Uterus (tissue), 4 donors: ENCODE measurements around the gene CIAO3. TPM values are rescaled to one million over a fixed set of nuclear protein-coding genes. Genes with fewer than 3 reads are reported as not detected.

Experiments
- DNase-seq, 2 donors: peaks; one replicate each; pipeline ENCODE4 v3.0.0-alpha.2; 2019 to 2020
- H3K27ac ChIP-seq, 2 donors: fragments of 200-600 bp; sonication (generic); 1 replicate in 1 of 2; 2 replicates in 1 of 2; pipeline ENCODE4 v1.5.1; 2016 to 2018
- H3K27me3 ChIP-seq, 2 donors: fragments of 200-600 bp; sonication (generic); one replicate each; pipeline ENCODE4 v1.5.1; 2018 to 2019; ENCODE audit warnings: control low read depth in 1 of 2
- H3K36me3 ChIP-seq, 2 donors: fragments of 200-600 bp; sonication (generic); one replicate each; pipeline ENCODE4 v1.5.1; 2019; ENCODE audit warnings: control low read depth in 1 of 2
- H3K4me1 ChIP-seq, 2 donors: fragments of 200-600 bp; sonication (generic); one replicate each; pipeline ENCODE4 v1.5.1; 2018 to 2019; ENCODE audit warnings: control low read depth in 1 of 2
- H3K4me3 ChIP-seq, 2 donors: fragments of 200-600 bp; sonication (generic); 1 replicate in 1 of 2; 2 replicates in 1 of 2; pipeline ENCODE4 v1.5.1; 2018 to 2019; ENCODE audit warnings: mild to moderate bottlenecking in 1 of 2
- H3K9me3 ChIP-seq, 2 donors: fragments of 200-600 bp; sonication (generic); one replicate each; pipeline ENCODE4 v1.5.1; 2019; ENCODE audit warnings: control low read depth in 1 of 2
- CTCF ChIP-seq, 4 experiments: fragments of 200-600 bp in 2 of 4; fragments of 450-650 bp in 2 of 4; sonication (generic) in 2 of 4; IDR thresholded peaks; one replicate each; pipeline ENCODE4 v1.5.1; 2016 to 2019; ENCODE audit warnings: antibody characterized with exemption in 4 of 4, mild to moderate bottlenecking in 2 of 4, moderate library complexity in 1 of 4
- POLR2A ChIP-seq, 2 donors: fragments of 450-650 bp; IDR thresholded peaks; one replicate each; pipeline ENCODE4 v1.6.1; 2016; ENCODE audit warnings: antibody characterized with exemption in 2 of 2, mild to moderate bottlenecking in 1 of 2, moderate library complexity in 1 of 2
- intact Hi-C: fragments of 100-400 bp; cut with DNase I; formaldehyde crosslinking; loops from one replicate; pipeline ENCODE4 v1.15.1; 2023; ENCODE audit warnings: low total_unique reads
- total RNA-seq, 4 donors: library from RNA; depleted of rRNA in 3 of 4; stranded (reverse); fragments of >200 nt in 3 of 4; gene quantifications; one replicate each; pipeline versions ENCODE4 v1.1.0 to v1.2.4, GENCODE V29; 2014 to 2023
- donor health status: DM: yes; HTN: yes; CAD: no.

CIAO3 gene
- total RNA-seq, 4 donors from 2014 or later: 14.1 to 43.3 (median 25.0) TPM

- Histone ChIP-seq H3K9me3 (no peaks in the 10 kb centered on the region), H3K4me3 (no peak overlapping the region), H3K27ac (no peak overlapping the region), H3K36me3 (no peaks in the 10 kb centered on the region), H3K27me3 (peaks cover 0 to 28% of the 10 kb centered on the region in 2 donors), H3K4me1 (peaks cover 0 to 30% of the 10 kb centered on the region in 2 donors)
- intact Hi-C loops: no loop called here
- no peak for TF ChIP-seq POLR2A (IDR thresholded peaks at IDR 0.05)
- DNase-seq: no peak
These were observed 15.8 kb downstream of the CIAO3 start for GRCh38 chr16:725041-725376.

- H3K27ac ChIP-seq: no peak overlapping the region
- TF ChIP-seq CTCF (IDR thresholded peaks at IDR 0.05): no peak
- no peak for TF ChIP-seq POLR2A (IDR thresholded peaks at IDR 0.05)
- DNase-seq: no peak
- H3K9me3 ChIP-seq: no peaks in the 10 kb centered on the region
- no peak overlapping the region for H3K4me3 ChIP-seq
- intact Hi-C loops: no loop called here
- no peaks in the 10 kb centered on the region for H3K36me3 ChIP-seq
- H3K27me3 ChIP-seq: peaks cover 0 to 28% of the 10 kb centered on the region in 2 donors
- H3K4me1 ChIP-seq: peaks cover 0 to 33% of the 10 kb centered on the region in 2 donors
These were observed 16.4 kb downstream of the CIAO3 start for GRCh38 chr16:724188-725040.

- DNase-seq: no peak
- TF ChIP-seq POLR2A (IDR thresholded peaks at IDR 0.05) (no peak), CTCF (IDR thresholded peaks at IDR 0.05) (no peak)
- H3K36me3 ChIP-seq: no peaks in the 10 kb centered on the region
- H3K27ac ChIP-seq: no peak overlapping the region
- no peak overlapping the region for H3K4me3 ChIP-seq
- intact Hi-C loops: no loop called here
- peaks cover 0 to 33% of the 10 kb centered on the region in 2 donors for H3K4me1 ChIP-seq
- peaks cover 0 to 26% of the 10 kb centered on the region in 2 donors for H3K27me3 ChIP-seq
- H3K9me3 ChIP-seq: no peaks in the 10 kb centered on the region
These were observed 17.1 kb downstream of the CIAO3 start for GRCh38 chr16:723695-724094.

- H3K4me3 ChIP-seq: no peak overlapping the region
- H3K27ac ChIP-seq: no peak overlapping the region
- H3K36me3 ChIP-seq: no peaks in the 10 kb centered on the region
- H3K4me1 ChIP-seq: peaks cover 0 to 32% of the 10 kb centered on the region in 2 donors
- H3K27me3 ChIP-seq: peaks cover 0 to 19% of the 10 kb centered on the region in 2 donors
- TF ChIP-seq CTCF (IDR thresholded peaks at IDR 0.05) (no peak), POLR2A (IDR thresholded peaks at IDR 0.05) (no peak)
- intact Hi-C loops: no loop called here
- DNase-seq: no peak
- H3K9me3 ChIP-seq: no peaks in the 10 kb centered on the region
These were observed 17.8 kb downstream of the CIAO3 start for GRCh38 chr16:722835-723633.

GRCh38 chr16:721765-722540 is 18.8 kb downstream of the CIAO3 start:
- no peaks in the 10 kb centered on the region for H3K36me3 ChIP-seq
- peak overlapping the region; percentile 64 to 79 for H3K4me3 ChIP-seq
- H3K9me3 ChIP-seq: no peaks in the 10 kb centered on the region
- peaks cover 0 to 21% of the 10 kb centered on the region in 2 donors for H3K4me1 ChIP-seq
- TF ChIP-seq CTCF (IDR thresholded peaks at IDR 0.05) (no peak), POLR2A (IDR thresholded peaks at IDR 0.05) (no peak)
- H3K27me3 ChIP-seq: peaks cover 0 to 8% of the 10 kb centered on the region in 2 donors
- intact Hi-C loops: no loop called here
- DNase-seq: no peak
- peak overlapping the region; percentile 79 to 84 for H3K27ac ChIP-seq
